GM19043 (cell line): ENCODE data around the gene PLEKHN1.

Experiments used
- ATAC-seq: cut with Tn5 transposase; IDR thresholded peaks from one replicate; pipeline ENCODE4 v1.9.1; 2021; ENCODE audit warnings: low read depth; ENCODE audit not compliant: unreplicated experiment

Gene PLEKHN1, protein sequence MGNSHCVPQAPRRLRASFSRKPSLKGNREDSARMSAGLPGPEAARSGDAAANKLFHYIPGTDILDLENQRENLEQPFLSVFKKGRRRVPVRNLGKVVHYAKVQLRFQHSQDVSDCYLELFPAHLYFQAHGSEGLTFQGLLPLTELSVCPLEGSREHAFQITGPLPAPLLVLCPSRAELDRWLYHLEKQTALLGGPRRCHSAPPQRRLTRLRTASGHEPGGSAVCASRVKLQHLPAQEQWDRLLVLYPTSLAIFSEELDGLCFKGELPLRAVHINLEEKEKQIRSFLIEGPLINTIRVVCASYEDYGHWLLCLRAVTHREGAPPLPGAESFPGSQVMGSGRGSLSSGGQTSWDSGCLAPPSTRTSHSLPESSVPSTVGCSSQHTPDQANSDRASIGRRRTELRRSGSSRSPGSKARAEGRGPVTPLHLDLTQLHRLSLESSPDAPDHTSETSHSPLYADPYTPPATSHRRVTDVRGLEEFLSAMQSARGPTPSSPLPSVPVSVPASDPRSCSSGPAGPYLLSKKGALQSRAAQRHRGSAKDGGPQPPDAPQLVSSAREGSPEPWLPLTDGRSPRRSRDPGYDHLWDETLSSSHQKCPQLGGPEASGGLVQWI

GRCh38 chr1:966135-966703, at the start of gene PLEKHN1:
TSS of gene PLEKHN1 (plus strand) at chr1:966482. CDS start at chr1:966532, 50 bp downstream.
- no peak for ATAC-seq

DNA sequence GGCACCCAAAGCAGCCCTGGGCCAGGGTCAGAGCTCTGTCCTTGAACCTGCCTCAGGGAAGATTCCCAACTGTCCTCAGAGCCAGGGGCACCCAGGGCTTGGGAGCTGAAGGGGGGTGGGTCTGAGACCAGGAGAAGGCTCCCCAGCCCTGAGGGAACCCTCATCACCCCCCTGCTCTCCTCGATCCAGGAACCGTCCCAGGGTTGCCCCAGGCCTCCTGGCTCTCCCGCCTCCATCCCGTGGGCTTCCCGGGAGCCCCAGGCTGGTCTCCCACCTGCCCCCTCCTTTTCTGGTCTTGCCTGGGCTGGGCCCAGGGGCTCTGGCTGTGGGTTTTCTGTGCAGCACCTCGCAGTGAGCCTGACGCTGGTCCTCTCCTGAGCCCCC, 49.2 kb upstream of the PLEKHN1 start:
- ATAC-seq = no peak

GRCh38 chr1:917466-918091, 48.7 kb upstream of the PLEKHN1 start:
- no peak for ATAC-seq

DNA sequence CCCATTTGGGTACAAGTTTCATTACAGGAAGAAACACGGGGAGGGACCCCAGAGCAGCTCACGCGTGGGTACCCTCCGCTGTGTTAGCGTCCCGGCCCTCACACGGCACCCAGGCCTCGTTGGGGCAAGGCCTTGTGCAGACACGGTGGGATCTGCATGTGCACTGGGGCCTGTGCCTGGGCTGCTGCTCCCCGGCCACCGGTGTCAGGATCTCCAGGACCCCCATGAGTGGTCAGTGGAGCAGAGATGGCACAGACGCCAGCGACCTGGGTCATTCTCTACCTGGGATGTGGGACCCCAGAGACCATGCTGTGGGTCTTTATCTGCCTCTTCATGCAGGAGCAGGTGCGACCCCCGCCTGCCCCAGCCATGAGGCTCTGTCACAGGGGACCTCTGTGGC, 47.9 kb upstream of the PLEKHN1 start:
- no peak for ATAC-seq

- no peak for ATAC-seq
Measured at GRCh38 chr1:918843-919242, 47.4 kb upstream of the PLEKHN1 start.

- no peak for ATAC-seq
Measured at GRCh38 chr1:919271-919872, 46.9 kb upstream of the PLEKHN1 start.

DNA sequence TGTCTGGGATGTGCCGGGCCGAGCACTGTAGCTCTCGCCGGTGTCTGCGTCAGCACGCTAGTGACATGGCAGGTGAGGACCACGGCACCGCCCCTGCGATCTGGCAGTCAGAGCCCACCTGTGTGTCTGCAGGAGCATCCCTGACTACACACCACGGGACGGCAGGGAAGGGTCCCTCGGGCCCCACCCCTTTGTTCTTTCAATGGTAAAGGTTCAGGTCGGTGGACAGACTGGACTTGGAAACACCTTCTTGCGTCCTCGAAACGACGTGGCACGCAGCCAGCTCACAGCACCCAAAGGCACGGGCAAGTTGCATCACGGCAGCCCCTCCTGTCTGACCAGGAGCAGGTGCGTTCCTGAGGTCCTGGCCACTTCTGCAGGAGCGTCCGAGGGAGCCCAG, 46.3 kb upstream of the PLEKHN1 start:
- no peak for ATAC-seq

- ATAC-seq = no peak
Measured at GRCh38 chr1:920521-920920, 45.8 kb upstream of the PLEKHN1 start.

- no peak for ATAC-seq
Measured at GRCh38 chr1:921011-921837, 45.1 kb upstream of the PLEKHN1 start.

DNA sequence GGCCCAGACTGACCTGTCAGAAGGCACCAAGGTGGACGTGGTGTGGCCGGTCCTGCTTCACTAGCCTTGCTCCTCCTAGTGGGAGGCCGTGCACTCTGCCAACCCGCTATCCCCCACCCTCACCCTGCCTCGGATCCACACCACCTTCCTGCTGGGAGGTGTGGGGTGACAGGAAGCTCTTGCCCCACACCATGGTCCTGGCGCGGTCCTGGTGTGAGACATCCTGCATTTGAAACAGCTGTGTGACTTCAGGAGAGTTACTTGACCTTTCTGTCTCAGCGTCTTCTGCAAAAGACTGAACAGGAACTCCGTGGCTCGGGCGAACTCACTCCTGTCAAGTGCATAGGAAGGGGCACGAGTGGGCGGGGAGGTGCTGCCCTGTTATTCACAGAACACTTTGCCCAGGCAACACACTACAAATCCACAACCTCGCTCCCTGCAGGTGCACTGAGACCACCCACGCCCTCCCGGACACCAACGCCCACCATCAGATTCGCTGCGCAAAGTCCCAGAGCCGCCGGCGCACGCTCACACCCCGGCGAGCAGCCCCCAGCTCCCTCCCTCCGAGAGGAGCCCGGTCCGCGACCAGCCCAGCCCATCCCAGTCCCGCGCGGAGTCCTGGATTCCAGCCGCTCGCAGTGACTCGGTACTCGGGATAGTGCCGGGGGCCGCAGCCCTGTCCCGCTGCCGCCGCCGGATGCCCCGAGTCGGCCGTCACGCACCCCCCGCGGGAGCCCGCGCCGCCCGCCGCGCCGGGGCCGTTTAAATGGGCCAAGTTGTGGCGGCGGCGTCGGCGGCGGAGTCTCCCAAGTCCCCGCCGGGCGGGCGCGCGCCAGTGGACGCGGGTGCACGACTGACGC, 42.9 kb upstream of the PLEKHN1 start, which contains the start of gene SAMD11:
SAMD11 (plus strand) TSS at position 793 of the 860 bp plus-strand sequence. CDS start 509 bp downstream, outside the sequence.
- ATAC-seq = no peak

DNA sequence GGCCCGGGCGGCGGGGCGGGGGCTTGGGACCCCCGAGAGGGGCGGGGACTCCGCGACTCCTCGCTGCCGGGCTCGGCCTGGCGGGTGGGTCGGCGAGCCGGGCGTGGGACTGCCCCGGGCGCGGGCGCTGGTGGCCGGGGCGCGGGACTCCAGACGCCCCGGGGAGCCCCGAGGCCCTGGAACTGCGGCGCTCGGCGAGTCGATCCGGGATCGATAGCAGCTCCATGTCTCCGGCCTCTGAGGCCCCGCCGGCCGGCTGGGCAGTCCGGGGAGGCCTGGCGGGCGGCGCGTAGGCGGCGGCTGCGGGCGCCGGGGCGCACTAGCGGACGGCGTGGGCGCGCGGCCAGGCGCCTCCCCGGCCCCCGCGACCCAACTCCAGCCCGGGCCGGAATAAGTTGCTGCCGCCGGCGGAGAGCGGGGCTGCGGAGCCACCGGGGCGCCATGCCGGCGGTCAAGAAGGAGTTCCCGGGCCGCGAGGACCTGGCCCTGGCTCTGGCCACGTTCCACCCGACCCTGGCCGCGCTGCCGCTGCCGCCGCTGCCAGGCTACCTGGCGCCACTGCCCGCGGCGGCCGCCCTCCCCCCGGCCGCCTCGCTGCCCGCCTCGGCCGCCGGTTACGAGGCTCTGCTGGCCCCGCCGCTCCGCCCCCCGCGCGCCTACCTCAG, 42.2 kb upstream of the PLEKHN1 start:
- no peak for ATAC-seq

- ATAC-seq = no peak
Measured at GRCh38 chr1:924656-925560, 41.4 kb upstream of the PLEKHN1 start.

GRCh38 chr1:925561-926421, 40.5 kb upstream of the PLEKHN1 start:
- ATAC-seq = no peak

GRCh38 chr1:927234-927633, 39.0 kb upstream of the PLEKHN1 start:
- ATAC-seq = no peak

- no peak for ATAC-seq
Measured at GRCh38 chr1:927748-928147, 38.5 kb upstream of the PLEKHN1 start.

DNA sequence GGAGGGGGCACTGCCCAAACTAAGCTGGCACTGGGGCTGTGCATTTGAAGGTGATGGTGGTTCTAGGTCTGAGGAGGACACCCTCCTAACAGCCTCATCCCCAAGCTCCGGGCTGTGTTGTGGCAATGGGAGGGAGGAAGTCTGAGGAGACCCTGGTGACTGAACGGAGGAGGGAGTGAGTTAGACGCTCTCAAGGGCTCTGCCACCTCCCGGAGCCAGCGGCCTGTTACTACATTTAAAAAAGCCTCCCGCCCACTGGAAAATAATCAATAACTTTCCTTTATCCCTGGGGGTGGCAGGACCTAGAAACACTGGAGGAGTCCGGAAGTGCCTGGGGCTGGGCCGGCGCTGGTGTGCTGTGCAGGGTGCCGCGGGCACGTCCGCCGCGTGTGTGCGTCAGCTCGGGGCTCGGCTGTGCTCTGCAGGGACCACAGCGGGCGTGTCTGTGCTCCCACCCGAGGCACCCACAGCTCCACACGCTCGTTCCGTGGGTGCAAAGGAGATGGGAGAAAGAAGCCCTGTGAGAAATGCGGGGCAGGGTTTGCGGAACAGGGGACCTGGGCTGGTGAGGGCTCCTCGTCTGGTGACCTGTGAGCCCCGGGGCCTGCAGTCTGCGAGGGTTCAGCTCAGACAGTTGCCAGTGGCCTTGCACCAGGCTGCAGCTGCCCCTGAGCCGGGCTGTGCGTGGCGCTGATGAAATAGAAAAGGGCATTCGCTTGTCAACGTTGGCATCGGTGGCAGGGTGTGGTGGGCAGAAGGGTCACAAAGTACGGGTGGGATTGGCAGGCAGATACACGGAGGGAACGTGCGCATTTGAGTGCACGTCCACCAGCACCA, 37.2 kb upstream of the PLEKHN1 start:
- no peak for ATAC-seq
